Measurements from ENCODE around the gene NAT9.
A peak's percentile ranks its signal among the peaks of the same experiment; 100 is the strongest.

Gene NAT9

DNA sequence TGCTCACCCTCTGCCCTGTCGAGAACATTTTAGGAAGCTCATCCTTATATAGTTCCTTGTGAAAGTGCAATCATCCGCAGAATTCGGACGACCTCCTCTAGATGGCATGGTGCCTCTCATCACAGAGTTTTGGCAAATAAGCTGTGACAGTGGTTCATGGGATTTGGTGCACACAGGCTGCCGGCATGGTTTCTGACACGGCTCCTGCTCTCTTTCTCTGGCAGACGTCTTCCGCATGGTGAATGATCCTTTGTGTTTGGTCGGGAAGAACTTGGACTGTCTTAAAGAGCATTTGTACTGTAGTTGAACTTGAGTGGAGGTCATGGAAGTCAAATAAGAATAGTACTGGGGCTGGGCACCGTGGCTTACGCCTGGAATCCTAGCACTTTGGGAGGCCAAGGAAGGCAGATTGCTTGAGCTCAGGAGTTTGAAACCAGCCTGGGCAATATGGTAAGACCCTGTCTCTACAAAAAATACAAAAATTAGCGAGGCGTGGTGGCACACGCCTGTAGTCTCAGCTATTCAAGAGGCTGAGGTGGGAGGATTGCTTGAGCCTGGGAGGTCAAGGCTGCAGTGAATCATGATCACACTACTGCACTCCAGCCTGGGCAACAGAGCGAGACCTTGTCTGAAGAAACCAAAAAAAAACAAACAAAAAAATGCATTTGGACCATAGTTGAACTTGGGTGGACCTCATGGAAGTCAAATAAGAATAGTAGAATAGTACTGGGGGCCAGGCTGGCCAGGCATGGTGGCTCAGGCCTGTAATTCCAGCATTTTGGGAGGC lies 34.7 kb upstream of the NAT9 start:
- H3K27ac Mint-ChIP-seq: peak overlapping the region in 1 of 2 donors; percentile 15
- ATAC-seq (no peak), DNase-seq (no peak)
- no peaks in the 10 kb centered on the region for H3K27me3 Mint-ChIP-seq
- H3K4me1 Mint-ChIP-seq: no peaks in the 10 kb centered on the region
- H3K4me3 Mint-ChIP-seq: no peak overlapping the region
- H3K9me3 Mint-ChIP-seq: no peaks in the 10 kb centered on the region

DNA sequence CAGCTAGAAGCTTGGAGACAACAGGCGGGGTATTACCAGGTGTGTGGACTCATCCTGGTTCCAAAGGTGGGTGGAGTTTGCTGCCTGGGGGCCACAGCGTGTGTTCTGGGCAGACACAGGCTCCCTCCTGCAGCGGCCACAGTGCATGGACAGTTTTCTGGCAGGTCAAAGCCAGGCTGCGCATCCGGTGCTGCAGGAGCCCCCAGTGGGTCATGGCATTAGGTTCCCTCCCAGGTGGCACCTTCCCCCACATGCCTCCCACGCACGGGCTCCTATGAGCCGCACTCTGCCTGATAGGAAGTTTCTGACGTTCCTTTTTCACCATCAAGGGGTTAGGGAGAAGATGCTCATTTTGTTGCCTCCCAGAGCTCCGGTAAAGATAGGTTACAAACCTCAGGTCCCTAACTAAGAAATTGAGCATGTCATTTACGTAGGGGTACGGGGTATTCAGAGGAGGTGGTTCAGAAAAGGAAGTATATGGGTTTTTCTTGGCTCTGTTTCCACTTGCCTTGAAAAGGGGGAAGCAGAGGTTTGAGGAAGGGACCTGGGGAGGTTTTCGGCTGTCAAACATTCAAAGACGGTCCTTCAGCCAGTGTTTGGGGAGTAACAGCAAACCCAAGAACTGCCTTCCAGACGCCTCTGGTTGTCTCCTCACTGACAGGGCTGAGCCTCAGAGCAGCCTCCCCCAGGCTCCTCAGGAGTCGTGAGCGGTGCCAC lies 32.7 kb upstream of the NAT9 start:
- Mint-ChIP-seq H3K4me1 (no peaks in the 10 kb centered on the region), H3K9me3 (no peaks in the 10 kb centered on the region), H3K27ac (no peak overlapping the region), H3K27me3 (no peaks in the 10 kb centered on the region), H3K4me3 (no peak overlapping the region)
- ATAC-seq (no peak), DNase-seq (no peak)

- no peaks in the 10 kb centered on the region for H3K27me3 Mint-ChIP-seq
- peak overlapping the region in 1 of 2 donors; percentile 82 for H3K27ac Mint-ChIP-seq
- no peak for ATAC-seq
Measured at GRCh38 chr17:74807925-74808324, 31.8 kb upstream of the NAT9 start.

GRCh38 chr17:74807441-74807840 lies 31.3 kb upstream of the NAT9 start:
- H3K27ac Mint-ChIP-seq: no peak overlapping the region
- H3K4me1 Mint-ChIP-seq: no peaks in the 10 kb centered on the region
- no peak overlapping the region for H3K4me3 Mint-ChIP-seq
- ATAC-seq (no peak), DNase-seq (no peak)
- H3K9me3 Mint-ChIP-seq: no peaks in the 10 kb centered on the region
- H3K27me3 Mint-ChIP-seq: no peaks in the 10 kb centered on the region

More at GRCh38 chr17:74807925-74808324, 31.8 kb upstream of the NAT9 start:
- H3K4me3 Mint-ChIP-seq: no peak overlapping the region
- DNase-seq: no peak
- no peaks in the 10 kb centered on the region for H3K9me3 Mint-ChIP-seq
- H3K4me1 Mint-ChIP-seq: no peaks in the 10 kb centered on the region

- no peak overlapping the region for H3K27ac Mint-ChIP-seq
- no peaks in the 10 kb centered on the region for H3K9me3 Mint-ChIP-seq
- H3K4me1 Mint-ChIP-seq: peaks cover 6% of the 10 kb centered on the region
- no peak overlapping the region for H3K4me3 Mint-ChIP-seq
- DNase-seq: no peak
- no peaks in the 10 kb centered on the region for H3K27me3 Mint-ChIP-seq
- ATAC-seq: no peak
Measured at GRCh38 chr17:74806334-74806733, 30.2 kb upstream of the NAT9 start.

DNA sequence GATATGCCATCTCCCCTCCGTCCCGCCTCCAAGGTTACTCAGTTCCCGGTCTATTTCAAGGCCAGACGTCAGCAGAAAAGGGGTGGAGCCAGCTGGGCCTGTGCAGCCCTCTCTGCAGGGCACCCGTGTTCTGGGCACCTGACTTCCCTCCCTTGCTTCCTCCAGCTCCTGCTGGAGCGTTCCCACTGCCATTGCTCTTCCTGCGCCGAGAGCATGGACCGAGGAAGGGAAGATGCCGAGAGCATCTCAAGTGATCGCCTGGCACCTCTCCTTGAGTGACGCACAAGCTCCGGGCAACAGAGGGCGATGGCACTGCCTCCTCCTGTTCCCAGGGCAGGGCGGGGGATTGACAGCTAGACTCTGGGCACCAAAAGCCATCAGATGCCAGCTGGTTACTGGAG lies 29.4 kb upstream of the NAT9 start:
- H3K27me3 Mint-ChIP-seq: no peaks in the 10 kb centered on the region
- H3K4me1 Mint-ChIP-seq: peaks cover 6% of the 10 kb centered on the region
- H3K9me3 Mint-ChIP-seq: no peaks in the 10 kb centered on the region
- no peak overlapping the region for H3K27ac Mint-ChIP-seq
- ATAC-seq (no peak), DNase-seq (no peak)
- no peak overlapping the region for H3K4me3 Mint-ChIP-seq

- H3K27ac Mint-ChIP-seq: no peak overlapping the region
- no peak overlapping the region for H3K4me3 Mint-ChIP-seq
- no peaks in the 10 kb centered on the region for H3K9me3 Mint-ChIP-seq
- peaks cover 6% of the 10 kb centered on the region for H3K4me1 Mint-ChIP-seq
- H3K27me3 Mint-ChIP-seq: no peaks in the 10 kb centered on the region
- no peak for ATAC-seq
- no peak for DNase-seq
Measured at GRCh38 chr17:74804683-74805082, 28.5 kb upstream of the NAT9 start.

DNA sequence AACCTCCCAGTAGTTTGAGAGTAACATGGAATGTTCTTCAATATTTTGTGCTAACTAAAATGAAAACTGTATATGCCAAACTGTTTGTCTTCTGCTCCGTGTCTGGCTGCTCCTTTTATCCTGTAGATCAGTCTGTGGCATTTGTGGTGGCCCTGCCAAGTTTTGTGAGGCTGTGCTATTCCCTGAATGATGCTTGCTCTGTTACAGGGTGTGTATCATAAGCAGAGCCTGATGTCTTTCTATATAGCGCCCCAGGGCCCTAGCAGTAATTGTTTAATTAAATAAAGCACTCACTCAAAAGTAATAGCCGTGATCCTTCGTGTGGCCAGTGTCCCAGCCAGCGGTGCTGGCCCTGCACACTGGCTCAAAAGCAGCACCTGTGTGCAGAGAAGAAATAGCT lies 27.8 kb upstream of the NAT9 start:
- Mint-ChIP-seq H3K9me3 (no peaks in the 10 kb centered on the region), H3K4me1 (peaks cover 6% of the 10 kb centered on the region), H3K4me3 (no peak overlapping the region), H3K27ac (peak overlapping the region in 1 of 2 donors; percentile 16), H3K27me3 (no peaks in the 10 kb centered on the region)
- ATAC-seq (no peak), DNase-seq (no peak)

GRCh38 chr17:74803388-74803930 lies 27.3 kb upstream of the NAT9 start:
- no peaks in the 10 kb centered on the region for H3K9me3 Mint-ChIP-seq
- no peak overlapping the region for H3K4me3 Mint-ChIP-seq
- H3K4me1 Mint-ChIP-seq: peaks cover 6% of the 10 kb centered on the region
- ATAC-seq (no peak), DNase-seq (no peak)
- H3K27ac Mint-ChIP-seq: peak overlapping the region in 1 of 2 donors; percentile 16
- no peaks in the 10 kb centered on the region for H3K27me3 Mint-ChIP-seq

DNA sequence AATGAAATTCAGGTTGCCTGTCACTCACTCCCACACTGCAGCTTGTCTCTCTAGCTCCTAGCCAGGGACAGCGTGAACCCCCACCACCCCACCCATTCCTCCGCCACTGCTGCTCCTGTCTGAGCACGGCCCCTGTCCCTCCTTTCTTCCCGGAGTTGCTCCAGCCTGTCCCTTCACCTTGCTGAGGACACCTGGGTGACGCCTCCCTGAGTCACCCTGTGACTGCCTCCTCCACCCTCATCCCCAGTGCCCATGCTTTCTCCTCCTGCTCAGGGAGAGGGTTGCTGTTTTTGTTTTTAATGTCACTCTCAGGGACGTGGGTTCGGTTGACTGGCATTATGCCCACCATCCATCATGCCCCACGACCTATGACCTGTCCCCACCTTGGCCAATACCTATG lies 25.8 kb upstream of the NAT9 start:
- Mint-ChIP-seq H3K4me1 (peaks cover 6% of the 10 kb centered on the region), H3K9me3 (no peaks in the 10 kb centered on the region), H3K27ac (peak overlapping the region in 1 of 2 donors; percentile 67), H3K4me3 (no peak overlapping the region), H3K27me3 (no peaks in the 10 kb centered on the region)
- ATAC-seq: no peak
- DNase-seq: no peak

DNA sequence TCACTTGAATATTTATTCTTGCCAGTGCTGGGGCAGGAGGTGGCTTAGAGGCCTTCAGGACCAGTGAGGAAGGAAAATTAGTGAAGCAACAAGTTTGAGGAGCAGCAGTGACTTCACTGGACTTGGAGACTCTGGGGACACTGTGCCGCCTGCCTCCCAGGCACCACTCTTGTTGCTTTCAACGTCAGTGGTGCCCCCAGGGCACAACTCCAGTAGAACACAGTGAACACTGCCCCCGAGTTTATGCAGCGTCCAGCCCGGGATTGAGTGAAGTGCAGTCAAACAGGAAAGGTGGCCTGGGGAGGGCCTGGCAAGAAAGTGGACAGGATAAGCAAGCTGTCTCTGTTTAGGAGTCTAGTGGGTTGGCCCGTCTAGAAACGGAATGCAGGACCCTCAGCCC lies 24.4 kb upstream of the NAT9 start:
- Mint-ChIP-seq H3K4me3 (no peak overlapping the region), H3K27me3 (no peaks in the 10 kb centered on the region)

DNA sequence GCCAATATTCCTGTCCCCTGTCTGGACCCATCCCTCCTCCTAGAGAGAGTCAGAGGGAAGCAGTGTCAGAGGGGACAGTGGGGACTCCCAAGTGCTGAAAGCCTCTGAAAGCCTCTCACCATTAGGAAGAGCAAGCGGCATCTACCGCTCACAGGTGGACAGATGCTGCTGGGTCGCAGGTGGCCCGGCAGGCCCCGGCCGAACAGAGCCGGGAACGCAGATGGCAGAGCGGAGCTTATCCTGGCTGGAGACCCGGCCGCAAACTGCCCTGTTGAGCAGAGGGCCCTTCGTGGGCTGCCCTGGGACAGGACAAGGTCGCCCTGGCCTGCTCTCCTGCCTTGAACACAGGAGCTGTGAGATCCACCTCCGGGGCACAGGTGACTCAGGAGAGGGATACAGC lies 23.0 kb upstream of the NAT9 start:
- H3K27ac Mint-ChIP-seq: no peak overlapping the region
- H3K9me3 Mint-ChIP-seq: no peaks in the 10 kb centered on the region
- H3K4me1 Mint-ChIP-seq: peaks cover 6% of the 10 kb centered on the region
- ATAC-seq (no peak), DNase-seq (no peak)
- no peak overlapping the region for H3K4me3 Mint-ChIP-seq
- H3K27me3 Mint-ChIP-seq: no peaks in the 10 kb centered on the region

More for the DNA sequence above, 24.4 kb upstream of the NAT9 start:
- H3K27ac Mint-ChIP-seq: no peak overlapping the region
- H3K4me1 Mint-ChIP-seq: peaks cover 6% of the 10 kb centered on the region
- no peak for DNase-seq
- H3K9me3 Mint-ChIP-seq: no peaks in the 10 kb centered on the region
- ATAC-seq: no peak

GRCh38 chr17:74798239-74798707 lies 22.1 kb upstream of the NAT9 start:
- no peak for DNase-seq
- Mint-ChIP-seq H3K4me1 (peaks cover 6% of the 10 kb centered on the region), H3K27me3 (no peaks in the 10 kb centered on the region), H3K27ac (no peak overlapping the region), H3K4me3 (no peak overlapping the region), H3K9me3 (no peaks in the 10 kb centered on the region)
- ATAC-seq: no peak

- DNase-seq: no peak
- ATAC-seq: no peak
- Mint-ChIP-seq H3K4me3 (no peak overlapping the region), H3K4me1 (peaks cover 6% of the 10 kb centered on the region), H3K9me3 (no peaks in the 10 kb centered on the region), H3K27me3 (no peaks in the 10 kb centered on the region), H3K27ac (no peak overlapping the region)
Measured at GRCh38 chr17:74797824-74798223, 21.7 kb upstream of the NAT9 start.

DNA sequence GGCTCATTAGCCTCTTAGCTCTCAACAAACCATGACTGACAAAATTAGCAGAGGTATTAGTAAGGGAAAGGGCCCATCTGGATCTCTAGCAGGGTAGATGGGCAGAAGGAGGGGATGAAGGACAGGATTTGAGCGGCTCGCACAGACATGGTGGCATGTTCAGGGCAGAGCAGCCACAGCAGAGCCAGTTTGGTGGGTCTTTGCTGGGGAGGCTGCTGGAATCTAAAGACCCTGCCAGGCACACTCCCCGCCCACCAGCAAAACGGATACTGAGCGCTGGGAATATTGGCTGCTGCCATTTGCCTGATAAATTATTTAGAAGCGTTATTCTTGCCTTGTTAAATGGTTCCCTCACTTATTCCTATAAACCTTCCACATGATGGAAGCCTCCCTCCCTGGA lies 20.7 kb upstream of the NAT9 start:
- ATAC-seq: no peak
- Mint-ChIP-seq H3K9me3 (no peaks in the 10 kb centered on the region), H3K27ac (no peak overlapping the region), H3K4me1 (peaks cover 2% of the 10 kb centered on the region), H3K27me3 (no peaks in the 10 kb centered on the region), H3K4me3 (no peak overlapping the region)
- DNase-seq: no peak

GRCh38 chr17:74796211-74796610 lies 20.1 kb upstream of the NAT9 start:
- no peak for ATAC-seq
- no peaks in the 10 kb centered on the region for H3K27me3 Mint-ChIP-seq
- H3K27ac Mint-ChIP-seq: no peak overlapping the region
- no peak overlapping the region for H3K4me3 Mint-ChIP-seq
- no peak for DNase-seq
- H3K9me3 Mint-ChIP-seq: no peaks in the 10 kb centered on the region
- peaks cover 6% of the 10 kb centered on the region for H3K4me1 Mint-ChIP-seq
